ENCODE results near the gene CST2.
"Not testable (repeated sequence)": the region's sequence is repeated elsewhere in the genome, so short reads cannot be mapped to it uniquely, and the experiment has no call there.

CST2 gene

GRCh38 chr20:23795526-23795925 lies 31.0 kb downstream of the CST2 start:
- DNase-seq (ENCODE audit: insufficient read length) = no peak
- no peak for FAIRE-seq
- no peak for TF ChIP-seq TAF1 (IDR thresholded peaks at IDR 0.05; ENCODE audit: borderline replicate concordance, low read depth, low read length)
- TF ChIP-seq POLR2A (IDR thresholded peaks at IDR 0.05; ENCODE audit: low read depth, low read length) = no peak
- no peak for TF ChIP-seq POLR2AphosphoS5 (IDR thresholded peaks at IDR 0.05; ENCODE audit: low read depth, low read length)

- DNase-seq (ENCODE audit: insufficient read length) = no peak
- no peak for FAIRE-seq
Observed at GRCh38 chr20:23794841-23795240, 31.7 kb downstream of the CST2 start.

GRCh38 chr20:23794065-23794464 lies 32.5 kb downstream of the CST2 start:
- no peak for TF ChIP-seq POLR2A (IDR thresholded peaks at IDR 0.05; ENCODE audit: low read depth, low read length)
- TF ChIP-seq TAF1 (IDR thresholded peaks at IDR 0.05; ENCODE audit: borderline replicate concordance, low read depth, low read length) = no peak
- no peak for TF ChIP-seq POLR2AphosphoS5 (IDR thresholded peaks at IDR 0.05; ENCODE audit: low read depth, low read length)
- DNase-seq (ENCODE audit: insufficient read length) (no peak), FAIRE-seq (no peak)

More at GRCh38 chr20:23794841-23795240, 31.7 kb downstream of the CST2 start:
- TF ChIP-seq POLR2A (IDR thresholded peaks at IDR 0.05; ENCODE audit: low read depth, low read length) (no peak), POLR2AphosphoS5 (IDR thresholded peaks at IDR 0.05; ENCODE audit: low read depth, low read length) (no peak), TAF1 (IDR thresholded peaks at IDR 0.05; ENCODE audit: borderline replicate concordance, low read depth, low read length) (no peak)

DNA sequence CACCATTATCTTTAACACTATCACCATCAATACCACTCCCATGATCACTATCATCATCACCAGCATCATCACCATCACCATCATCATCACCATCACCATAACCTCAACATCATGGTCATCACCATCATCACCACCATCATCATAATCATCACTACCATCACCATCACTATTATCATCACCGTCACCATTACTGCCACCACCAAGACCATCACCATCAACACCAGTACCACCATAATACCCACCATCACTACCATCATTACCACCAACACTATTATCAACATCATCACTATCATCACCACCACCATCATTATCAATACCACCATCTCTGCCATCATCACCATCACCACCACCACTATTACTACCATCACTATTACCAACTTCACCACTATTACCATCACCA lies 43.1 kb downstream of the CST2 start:
- FAIRE-seq (no peak), DNase-seq (ENCODE audit: insufficient read length) (no peak)

GRCh38 chr20:23782366-23782983 lies 44.1 kb downstream of the CST2 start:
- TF ChIP-seq POLR2A (IDR thresholded peaks at IDR 0.05; ENCODE audit: low read depth, low read length) = no peak
- TF ChIP-seq TAF1 (IDR thresholded peaks at IDR 0.05; ENCODE audit: borderline replicate concordance, low read depth, low read length) = no peak
- TF ChIP-seq POLR2AphosphoS5 (IDR thresholded peaks at IDR 0.05; ENCODE audit: low read depth, low read length) = no peak
- no peak for DNase-seq (ENCODE audit: insufficient read length)
- FAIRE-seq = no peak

More for the DNA sequence above, 43.1 kb downstream of the CST2 start:
- no peak for TF ChIP-seq TAF1 (IDR thresholded peaks at IDR 0.05; ENCODE audit: borderline replicate concordance, low read depth, low read length)
- TF ChIP-seq POLR2A (IDR thresholded peaks at IDR 0.05; ENCODE audit: low read depth, low read length) = no peak
- no peak for TF ChIP-seq POLR2AphosphoS5 (IDR thresholded peaks at IDR 0.05; ENCODE audit: low read depth, low read length)

- not testable (repeated sequence) for DNase-seq (ENCODE audit: insufficient read length); FAIRE-seq
Observed at GRCh38 chr20:23778676-23779075, 47.9 kb downstream of the CST2 start.

GRCh38 chr20:23777380-23777779 lies 49.1 kb downstream of the CST2 start:
- not testable (repeated sequence) for FAIRE-seq; DNase-seq (ENCODE audit: insufficient read length)

DNA sequence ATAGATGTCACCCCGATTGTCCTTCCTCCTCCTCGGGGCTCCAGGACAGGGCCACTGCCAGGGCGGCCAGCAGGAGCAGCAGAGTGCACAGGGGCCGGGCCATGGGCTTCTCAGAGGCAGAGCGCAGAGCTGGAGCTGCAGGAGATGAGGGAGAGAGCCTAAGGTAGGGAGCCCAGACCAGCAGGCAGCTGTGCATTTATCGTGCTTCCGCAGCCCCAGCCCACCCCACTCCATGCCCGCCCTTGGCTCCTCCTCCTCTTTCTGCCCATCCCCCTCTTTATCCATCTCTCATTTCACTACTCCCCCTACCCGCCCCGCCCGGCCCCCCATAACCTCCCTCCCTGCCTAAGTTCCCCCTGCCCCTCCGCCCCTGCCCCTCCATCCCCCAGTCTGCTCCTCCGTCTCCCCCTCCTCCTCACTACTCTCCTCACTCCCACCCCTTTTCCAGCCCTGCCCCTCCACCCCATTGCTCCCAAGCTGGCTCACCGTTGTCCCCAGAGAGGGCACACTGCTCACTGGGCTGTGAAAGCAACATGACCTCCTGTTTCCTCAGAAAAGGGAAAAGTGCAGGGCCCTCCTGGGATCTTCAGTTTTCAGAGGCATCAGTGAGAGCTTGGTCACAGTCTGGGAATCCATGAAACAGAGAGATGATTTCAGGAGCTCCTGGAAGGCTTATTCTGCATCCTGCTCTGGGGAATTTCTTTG lies 50.3 kb downstream of the CST2 start:
- FAIRE-seq (no peak), DNase-seq (ENCODE audit: insufficient read length) (no peak)
- TF ChIP-seq POLR2A (IDR thresholded peaks at IDR 0.05; ENCODE audit: low read depth, low read length) (no peak), TAF1 (IDR thresholded peaks at IDR 0.05; ENCODE audit: borderline replicate concordance, low read depth, low read length) (no peak), POLR2AphosphoS5 (IDR thresholded peaks at IDR 0.05; ENCODE audit: low read depth, low read length) (no peak)

DNA sequence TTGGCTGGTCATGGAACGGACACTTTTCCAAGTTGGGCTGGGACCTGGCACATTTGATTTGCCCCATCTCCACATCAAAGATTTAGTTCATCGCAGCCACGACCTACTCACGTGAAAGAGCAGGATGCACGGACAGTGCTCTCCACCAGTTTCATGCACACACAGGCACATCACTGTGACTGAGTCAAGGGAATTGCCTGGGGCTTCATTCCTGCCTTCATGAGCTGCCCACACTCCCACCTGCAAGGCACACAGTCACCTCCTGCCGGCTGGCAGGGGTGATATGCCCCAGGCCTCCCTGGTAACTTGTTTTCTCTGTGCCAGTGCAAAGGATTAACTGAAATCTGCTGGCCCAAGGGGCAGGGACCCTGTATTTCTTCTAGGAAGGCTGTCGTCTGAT lies 52.4 kb downstream of the CST2 start:
- DNase-seq (ENCODE audit: insufficient read length) = no peak
- FAIRE-seq = no peak
- no peak for TF ChIP-seq TAF1 (IDR thresholded peaks at IDR 0.05; ENCODE audit: borderline replicate concordance, low read depth, low read length)
- no peak for TF ChIP-seq POLR2A (IDR thresholded peaks at IDR 0.05; ENCODE audit: low read depth, low read length)
- TF ChIP-seq POLR2AphosphoS5 (IDR thresholded peaks at IDR 0.05; ENCODE audit: low read depth, low read length) = no peak

Measured in GM12892 (cell line).